AG04449 (cell line): Measurements from ENCODE around the gene FBXO48.
A peak's percentile ranks its signal among the peaks of the same experiment; 100 is the strongest.

Source experiments
- CTCF ChIA-PET: fragments of 350-600 bp; formaldehyde crosslinking; extraction: SDS; loops from one replicate; lab custom pipeline; 2021; ENCODE audit warnings: antibody characterized with exemption; lab: Yijun Ruan, JAX
- POLR2A ChIA-PET: fragments of 400-600, 350-600 bp; formaldehyde crosslinking; extraction: SDS; loops from one replicate; lab custom pipeline; 2020; ENCODE audit warnings: antibody characterized with exemption, inconsistent platforms; lab: Yijun Ruan, JAX
- DNase-seq: peaks from one replicate; pipeline ENCODE4 v3.0.0-alpha.2; 2010; ENCODE audit warnings: low read depth, low spot score
- H3K4me3 ChIP-seq: 2 replicates; pipeline ENCODE4 v1.5.1; 2011; ENCODE audit warnings: low read depth, mild to moderate bottlenecking, control low read depth, low read length
- CTCF ChIP-seq: IDR thresholded peaks from one replicate; pipeline ENCODE4 v1.5.1; 2011; ENCODE audit warnings: mild to moderate bottlenecking, moderate library complexity, low read length, control low read depth, inconsistent platforms; ENCODE audit not compliant: insufficient read depth; ENCODE audit errors: missing control alignments

FBXO48 gene

GRCh38 chr2:68463287-68463877 is 3.7 kb downstream of the FBXO48 start:
- no peak overlapping the region for H3K4me3 ChIP-seq
- CTCF ChIA-PET = interaction anchor here (0.6 to 7.0 kb wide), 45 partner anchors 10 to 478 kb away, joined by 3 to 116 read pairs (median 5); partner anchors contain the start of gene C1D
- peak; percentile 51 for TF ChIP-seq CTCF
- DNase-seq = no peak
- POLR2A ChIA-PET = no interaction called here

- no peak overlapping the region for H3K4me3 ChIP-seq
- POLR2A ChIA-PET = no interaction called here
- CTCF ChIA-PET = interaction anchor here (0.7 to 1.6 kb wide), 5 partner anchors 8 to 293 kb away, joined by 3 to 5 read pairs (median 3); partner anchors contain the start of genes APLF and FBXO48
- TF ChIP-seq CTCF = no peak
- DNase-seq = no peak
These were observed 8.1 kb downstream of the FBXO48 start for GRCh38 chr2:68458981-68459380.

GRCh38 chr2:68456198-68456597 is 10.9 kb downstream of the FBXO48 start:
- no peak overlapping the region for H3K4me3 ChIP-seq
- DNase-seq = no peak
- CTCF ChIA-PET = interaction anchor here (0.7 to 1.6 kb wide), 3 partner anchors 9 to 14 kb away, joined by 4 to 12 read pairs (median 5); partner anchors contain the start of gene FBXO48
- POLR2A ChIA-PET = no interaction called here
- no peak for TF ChIP-seq CTCF

DNA sequence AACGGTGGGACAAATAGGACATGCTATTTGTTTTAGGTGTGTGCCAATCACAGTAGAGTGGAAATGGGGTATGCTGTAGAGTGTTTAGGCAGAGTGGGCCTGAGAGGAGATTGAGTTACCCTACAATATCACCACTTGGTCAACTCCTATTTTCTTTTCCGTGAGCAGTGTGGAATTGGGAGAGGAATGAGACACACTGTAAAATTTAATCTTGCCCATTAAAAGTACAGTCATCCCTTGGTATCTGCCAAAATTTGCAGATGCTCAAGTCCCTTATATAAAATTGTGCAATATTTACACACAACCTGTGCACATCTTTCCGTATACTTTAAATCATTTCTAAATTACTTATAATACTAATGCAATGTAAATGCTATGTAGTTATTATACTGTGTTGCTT is 12.4 kb downstream of the FBXO48 start:
- no peak for TF ChIP-seq CTCF
- no peak for DNase-seq
- POLR2A ChIA-PET = no interaction called here
- no peak overlapping the region for H3K4me3 ChIP-seq
- CTCF ChIA-PET = no interaction called here

GRCh38 chr2:68453761-68454360 is 13.2 kb downstream of the FBXO48 start:
- ChIA-PET CTCF (interaction anchor here (1.1 to 2.3 kb wide), 8 partner anchors 8 to 141 kb away, joined by 3 to 21 read pairs (median 5); partner anchors contain the start of genes APLF and FBXO48), POLR2A (no interaction called here)
- DNase-seq = no peak
- no peak for TF ChIP-seq CTCF
- H3K4me3 ChIP-seq = no peak overlapping the region

- CTCF ChIA-PET = interaction anchor here (1.0 to 2.3 kb wide), 7 partner anchors 9 to 272 kb away, joined by 3 to 21 read pairs (median 6); no protein-coding TSS in a partner anchor
These were observed 14.8 kb downstream of the FBXO48 start for GRCh38 chr2:68452158-68452900.

More at GRCh38 chr2:68452158-68452900, 14.8 kb downstream of the FBXO48 start:
- POLR2A ChIA-PET = no interaction called here
- TF ChIP-seq CTCF = no peak
- no peak for DNase-seq
- H3K4me3 ChIP-seq = no peak overlapping the region
